HepG2 (cell line): Measurements from ENCODE around the gene C9orf40. TPM values are rescaled to one million over a fixed set of nuclear protein-coding genes. Genes with fewer than 3 reads are reported as not detected.

ENCODE experiments used
- ARNT2 ChIP-seq: sonication (generic); formaldehyde crosslinking; IDR thresholded peaks from 2 replicates; pipeline ENCODE4 v1.8.0; 2022; ENCODE audit warnings: mild to moderate bottlenecking, low read depth, missing genetic modification reagents, moderate library complexity
- BATF2 ChIP-seq: sonication (generic); formaldehyde crosslinking; IDR thresholded peaks from 2 replicates; pipeline ENCODE4 v1.8.0; 2022; ENCODE audit warnings: mild to moderate bottlenecking, missing genetic modification reagents, moderate library complexity
- CHD2 ChIP-seq: IDR thresholded peaks from 2 replicates; pipeline ENCODE4 v1.6.1; 2011; ENCODE audit warnings: low read depth, low read length, improper control_type of control experiment
- GPN1 ChIP-seq: sonication (generic); formaldehyde crosslinking; IDR thresholded peaks from 2 replicates; pipeline ENCODE4 v1.5.1; 2020; ENCODE audit warnings: missing genetic modification reagents, borderline replicate concordance
- MXD4 ChIP-seq: IDR thresholded peaks from 2 replicates; pipeline ENCODE4 v1.6.1; 2016; ENCODE audit warnings: mild to moderate bottlenecking, missing biosample characterization, missing genetic modification reagents
- MYNN ChIP-seq: sonication (generic); formaldehyde crosslinking; IDR thresholded peaks from 2 replicates; pipeline ENCODE4 v1.4.0; 2020; ENCODE audit warnings: mild to moderate bottlenecking, low read depth, missing genetic modification reagents
- NFE2L2 ChIP-seq: fragments of 150-350 bp; IDR thresholded peaks from 2 replicates; pipeline ENCODE4 v1.6.1; 2014; ENCODE audit warnings: low read length
- PAX8 ChIP-seq: sonication (generic); formaldehyde crosslinking; IDR thresholded peaks from 2 replicates; pipeline ENCODE4 v1.8.0; 2022; ENCODE audit warnings: mild to moderate bottlenecking, missing genetic modification reagents, borderline replicate concordance
- PLRG1 ChIP-seq: fragments of 450-650 bp; conservative IDR thresholded peaks from 2 replicates; pipeline ENCODE4 v1.6.1; 2016
- RFX3 ChIP-seq: IDR thresholded peaks from 2 replicates; pipeline ENCODE4 v1.6.1; 2016; ENCODE audit warnings: missing biosample characterization, missing genetic modification reagents
- SIN3B ChIP-seq: fragments of 150-350 bp; IDR thresholded peaks from 2 replicates; pipeline ENCODE4 v1.6.1; 2014; ENCODE audit warnings: low read length
- YEATS4 ChIP-seq: sonication (generic); formaldehyde crosslinking; IDR thresholded peaks from 2 replicates; pipeline ENCODE4 v1.4.0; 2020; ENCODE audit warnings: missing genetic modification reagents, borderline replicate concordance
- ZBTB1 ChIP-seq: sonication (generic); formaldehyde crosslinking; IDR thresholded peaks from 2 replicates; pipeline ENCODE4 v1.4.0; 2020; ENCODE audit warnings: missing genetic modification reagents, borderline replicate concordance
- ZBTB3 ChIP-seq: sonication (generic); formaldehyde crosslinking; IDR thresholded peaks from 2 replicates; pipeline ENCODE4 v1.4.0; 2020; ENCODE audit warnings: low read depth, mild to moderate bottlenecking, moderate library complexity, missing genetic modification reagents, borderline replicate concordance
- ZNF275 ChIP-seq: sonication (generic); formaldehyde crosslinking; IDR thresholded peaks from 2 replicates; pipeline ENCODE4 v1.8.0; 2022; ENCODE audit warnings: missing genetic modification reagents, mild to moderate bottlenecking, inconsistent platforms, borderline replicate concordance
- ZNF317 ChIP-seq: sonication (generic); formaldehyde crosslinking; IDR thresholded peaks from 2 replicates; pipeline ENCODE4 v1.5.0; 2020; ENCODE audit warnings: mild to moderate bottlenecking, missing genetic modification reagents
- ZNF549 ChIP-seq: sonication (generic); formaldehyde crosslinking; IDR thresholded peaks from 2 replicates; pipeline ENCODE4 v1.5.0; 2020; ENCODE audit warnings: missing genetic modification reagents
- ZNF878 ChIP-seq: sonication (generic); formaldehyde crosslinking; IDR thresholded peaks from 2 replicates; pipeline ENCODE4 v1.8.1; 2023; ENCODE audit warnings: mild to moderate bottlenecking, missing genetic modification reagents, moderate library complexity
- ZSCAN5A ChIP-seq: sonication (generic); formaldehyde crosslinking; IDR thresholded peaks from 2 replicates; pipeline ENCODE4 v1.8.0; 2022; ENCODE audit warnings: mild to moderate bottlenecking, missing genetic modification reagents, borderline replicate concordance
- ZSCAN9 ChIP-seq: IDR thresholded peaks from 2 replicates; pipeline ENCODE4 v1.6.1; 2016; ENCODE audit warnings: borderline replicate concordance
- polyA plus RNA-seq, 8 experiments: library from polyadenylated mRNA; depleted of rRNA in 3 of 8; stranded (reverse) in 7 of 8; unstranded in 1 of 8; fragments of >200 nt; fragmentation: Illumina TruSeq in 4 of 8; extraction: Trizol in 4 of 8; gene quantifications; 2 replicates each; pipeline versions ENCODE4 v1.2.1 to v1.2.3, GENCODE V29; 2011 to 2016; ENCODE audit warnings: low read depth in 4 of 8, missing spikeins in 1 of 8, mixed read lengths in 1 of 8; ENCODE audit not compliant: insufficient read depth in 1 of 8
- total RNA-seq, 5 experiments: library from RNA; depleted of rRNA; stranded (reverse); fragments of >200 nt; fragmentation: Illumina TruSeq; extraction: Trizol; gene quantifications; 2 replicates each; pipeline ENCODE4 v1.2.3, GENCODE V29; 2016; ENCODE audit warnings: low read depth in 1 of 5
- TF ChIP-seq, protein P1 (sequence below): sonication (generic); formaldehyde crosslinking; IDR thresholded peaks from 2 replicates; pipeline ENCODE4 v1.4.0; 2020; ENCODE audit warnings: missing genetic modification reagents

The C9orf40 gene
- total and polyA plus RNA-seq, 2 of the 13 experiments (the other 11 are each of a cell fraction or from before 2014, with no cell fraction given) = 3.0 to 13.5 TPM

DNA sequence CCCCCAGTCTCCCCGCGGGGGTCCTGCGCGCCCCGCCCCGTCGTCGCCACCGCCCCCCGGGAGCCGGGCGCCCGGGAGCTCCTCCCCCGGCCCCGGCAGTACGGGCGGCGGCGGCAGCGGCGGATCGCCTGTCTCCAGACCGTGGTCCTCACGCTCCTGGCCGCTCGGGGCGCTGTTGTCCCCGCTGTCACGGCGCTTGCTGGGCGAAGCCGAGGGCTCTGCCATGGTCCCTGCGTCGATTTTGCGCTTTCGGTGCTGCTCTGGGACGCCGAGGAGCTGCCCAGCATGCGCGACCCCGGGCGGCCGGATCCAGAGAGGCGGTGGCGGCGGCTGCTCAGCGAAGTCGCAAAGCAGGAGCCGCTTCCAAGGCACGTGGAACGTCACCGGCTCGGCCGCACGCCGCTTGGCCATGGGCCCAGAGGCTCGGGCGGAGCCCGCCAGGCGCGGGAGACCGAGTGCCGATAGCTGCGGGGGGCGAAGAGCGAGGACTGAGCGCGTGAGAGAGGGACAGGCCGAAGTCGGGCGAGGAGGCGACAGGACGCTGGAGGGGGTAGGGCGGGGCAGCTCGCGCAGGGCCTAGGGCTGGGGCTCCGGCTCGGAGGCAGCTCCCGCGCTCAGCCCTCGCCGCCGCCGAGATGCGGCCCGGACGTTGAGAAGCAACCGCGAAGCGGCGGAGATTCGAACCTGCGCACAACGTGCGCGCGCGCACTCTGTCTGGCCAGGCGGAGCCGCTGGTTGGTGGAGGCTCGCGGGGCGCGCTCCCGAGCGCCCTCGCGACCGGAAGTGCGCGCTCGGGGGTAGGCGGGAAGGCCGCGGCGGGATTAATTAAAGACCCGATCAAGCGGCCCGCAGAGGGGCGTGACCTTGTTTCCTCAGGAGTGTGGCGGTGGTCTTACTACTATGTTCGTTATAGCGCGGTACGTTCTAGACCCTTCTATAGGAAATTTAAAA lies at the start of gene C9orf40 (continued):
- TF ChIP-seq YEATS4 (peak; percentile 92; the same call in 1 of the 2 replicates), MYNN (CRISPR knock-in tag) (no peak), ZNF275 (CRISPR knock-in tag) (peak; percentile 85; the same call in 1 of the 2 replicates), GPN1 (CRISPR knock-in tag) (peak; percentile 79; the same call in 1 of the 2 replicates), SIN3B (no peak), MXD4 (CRISPR knock-in tag) (peak; percentile 80), NFE2L2 (no peak), ZSCAN5A (CRISPR knock-in tag) (no peak), ZBTB3 (CRISPR knock-in tag) (0 out of 2 replicates have a peak, but pooled peaks have one; percentile 43), RFX3 (CRISPR knock-in tag) (no peak), PLRG1 (no peak), CHD2 (no peak), PAX8 (peak; percentile 97; the same call in 1 of the 2 replicates), ZNF317 (no peak; the same call in 1 of the 2 replicates), ZNF549 (0 out of 2 replicates have a peak, but pooled peaks have one; percentile 45), BATF2 (CRISPR knock-in tag) (no peak), ARNT2 (CRISPR knock-in tag) (no peak; the same call in 1 of the 2 replicates), ZNF878 (CRISPR knock-in tag) (0 out of 2 replicates have a peak, but pooled peaks have one; percentile 24), ZSCAN9 (CRISPR knock-in tag) (peak; percentile 27; the same call in 1 of the 2 replicates), ZBTB1 (CRISPR knock-in tag) (no peak)
- TF ChIP-seq, protein P1, sequence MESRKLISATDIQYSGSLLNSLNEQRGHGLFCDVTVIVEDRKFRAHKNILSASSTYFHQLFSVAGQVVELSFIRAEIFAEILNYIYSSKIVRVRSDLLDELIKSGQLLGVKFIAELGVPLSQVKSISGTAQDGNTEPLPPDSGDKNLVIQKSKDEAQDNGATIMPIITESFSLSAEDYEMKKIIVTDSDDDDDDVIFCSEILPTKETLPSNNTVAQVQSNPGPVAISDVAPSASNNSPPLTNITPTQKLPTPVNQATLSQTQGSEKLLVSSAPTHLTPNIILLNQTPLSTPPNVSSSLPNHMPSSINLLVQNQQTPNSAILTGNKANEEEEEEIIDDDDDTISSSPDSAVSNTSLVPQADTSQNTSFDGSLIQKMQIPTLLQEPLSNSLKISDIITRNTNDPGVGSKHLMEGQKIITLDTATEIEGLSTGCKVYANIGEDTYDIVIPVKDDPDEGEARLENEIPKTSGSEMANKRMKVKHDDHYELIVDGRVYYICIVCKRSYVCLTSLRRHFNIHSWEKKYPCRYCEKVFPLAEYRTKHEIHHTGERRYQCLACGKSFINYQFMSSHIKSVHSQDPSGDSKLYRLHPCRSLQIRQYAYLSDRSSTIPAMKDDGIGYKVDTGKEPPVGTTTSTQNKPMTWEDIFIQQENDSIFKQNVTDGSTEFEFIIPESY (CRISPR knock-in tag) = no peak
